ENCODE data around the gene DAZAP1. TPM values are rescaled to one million over a fixed set of nuclear protein-coding genes. Genes with fewer than 3 reads are reported as not detected.

The DAZAP1 gene
- total and polyA plus RNA-seq, 4 donors: 5.4 to 45.0 (median 29.7) TPM

- Histone ChIP-seq H3K9me3 (ENCODE audit: control insufficient read depth in 4 of 4, low read length in 3 of 4) (no peaks in the 10 kb centered on the region), H3K27me3 (ENCODE audit: control insufficient read depth in 4 of 4, insufficient read depth in 4 of 4, low read length in 3 of 4) (no peaks in the 10 kb centered on the region), H3K4me3 (ENCODE audit: low read depth in 1 of 3, low read length in 3 of 3) (no peak overlapping the region), H3K27ac (ENCODE audit: low read depth in 1 of 2, low read length in 2 of 2) (no peak overlapping the region), H3K9ac (ENCODE audit: low read depth in 1 of 2, low read length in 2 of 2) (no peak overlapping the region), H3K36me3 (ENCODE audit: control insufficient read depth in 4 of 4, insufficient read depth in 3 of 4, low read depth in 1 of 4, low read length in 3 of 4) (peaks cover 9 to 50% (median 26%) of the 10 kb centered on the region in 4 donors), H3K4me1 (ENCODE audit: control insufficient read depth in 4 of 4, insufficient read depth in 4 of 4, low read length in 3 of 4) (peaks cover 2 to 21% (median 8%) of the 10 kb centered on the region in 4 donors)
- no peak for DNase-seq (ENCODE audit: low spot score)
- WGBS: 61% methylated on average over 14 of the region's 14 CpGs
- TF ChIP-seq YY1 (IDR thresholded peaks at IDR 0.05) (no peak), RXRA (IDR thresholded peaks at IDR 0.05) (no peak), FOXA1 (IDR thresholded peaks at IDR 0.05) (no peak), CTCF (IDR thresholded peaks at IDR 0.05; ENCODE audit: low read depth, low read length, missing input control) (no peak), ZBTB33 (IDR thresholded peaks at IDR 0.05) (no peak), FOXA2 (IDR thresholded peaks at IDR 0.05) (no peak), JUND (IDR thresholded peaks at IDR 0.05) (no peak), ATF3 (IDR thresholded peaks at IDR 0.05) (no peak), EGR1 (IDR thresholded peaks at IDR 0.05; ENCODE audit: low read depth in 2 of 2) (no peak), NR2F2 (IDR thresholded peaks at IDR 0.05) (no peak), MAX (IDR thresholded peaks at IDR 0.05) (no peak), GABPA (IDR thresholded peaks at IDR 0.05 in 1 of 2, conservative IDR thresholded peaks at IDR 0.05 in 1 of 2) (no peak), HNF4G (IDR thresholded peaks at IDR 0.05) (no peak), HNF4A (conservative IDR thresholded peaks at IDR 0.05) (no peak), RAD21 (IDR thresholded peaks at IDR 0.05) (no peak)
Observed at GRCh38 chr19:1429750-1430149, 22.4 kb downstream of the DAZAP1 start.

GRCh38 chr19:1430246-1430645 lies 22.9 kb downstream of the DAZAP1 start:
- H3K36me3 ChIP-seq (ENCODE audit: control insufficient read depth in 4 of 4, insufficient read depth in 3 of 4, low read depth in 1 of 4, low read length in 3 of 4): peaks cover 9 to 47% (median 25%) of the 10 kb centered on the region in 4 donors
- 93% methylated on average over 14 of the region's 14 CpGs for WGBS
- no peak overlapping the region for H3K9ac ChIP-seq (ENCODE audit: low read depth in 1 of 2, low read length in 2 of 2)
- no peak overlapping the region for H3K27ac ChIP-seq (ENCODE audit: low read depth in 1 of 2, low read length in 2 of 2)
- no peaks in the 10 kb centered on the region for H3K9me3 ChIP-seq (ENCODE audit: control insufficient read depth in 4 of 4, low read length in 3 of 4)
- peaks cover 0 to 16% (median 4%) of the 10 kb centered on the region in 4 donors for H3K4me1 ChIP-seq (ENCODE audit: control insufficient read depth in 4 of 4, insufficient read depth in 4 of 4, low read length in 3 of 4)
- H3K4me3 ChIP-seq (ENCODE audit: low read depth in 1 of 3, low read length in 3 of 3): no peak overlapping the region
- TF ChIP-seq ATF3 (IDR thresholded peaks at IDR 0.05): no peak
- TF ChIP-seq CTCF (IDR thresholded peaks at IDR 0.05; ENCODE audit: low read depth, low read length, missing input control): no peak
- no peak for TF ChIP-seq RXRA (IDR thresholded peaks at IDR 0.05)
- no peak for TF ChIP-seq TAF1 (conservative IDR thresholded peaks at IDR 0.05)
- no peak for TF ChIP-seq SP1 (IDR thresholded peaks at IDR 0.05)
- no peak for DNase-seq (ENCODE audit: low spot score)
- H3K27me3 ChIP-seq (ENCODE audit: control insufficient read depth in 4 of 4, insufficient read depth in 4 of 4, low read length in 3 of 4): no peaks in the 10 kb centered on the region
